ES-I3 (cell line): ENCODE measurements around the gene ANO2.

ENCODE experiments used
- H3K36me3 ChIP-seq: 2 replicates; pipeline ENCODE4 v1.6.1; 2013; ENCODE audit warnings: mild to moderate bottlenecking, low read length, control low read depth, moderate library complexity; ENCODE audit not compliant: insufficient read depth
- H3K4me1 ChIP-seq: 2 replicates; pipeline ENCODE4 v1.6.1; 2013; ENCODE audit warnings: mild to moderate bottlenecking, control low read depth, low read length; ENCODE audit not compliant: insufficient read depth
- H3K9ac ChIP-seq: 2 replicates; pipeline ENCODE4 v1.6.1; 2013; ENCODE audit warnings: low read depth, mild to moderate bottlenecking, low read length, moderate library complexity
- H3K9me3 ChIP-seq: 2 replicates; pipeline ENCODE4 v1.6.1; 2013; ENCODE audit warnings: mild to moderate bottlenecking, low read length, moderate library complexity; ENCODE audit not compliant: control insufficient read depth, insufficient read depth

ANO2 gene

GRCh38 chr12:5748027-5748426, 197.0 kb downstream of the ANO2 start:
- Histone ChIP-seq H3K4me1 (no peaks in the 10 kb centered on the region), H3K36me3 (no peaks in the 10 kb centered on the region), H3K9ac (no peak overlapping the region), H3K9me3 (no peaks in the 10 kb centered on the region)

GRCh38 chr12:5746917-5747316, 198.1 kb downstream of the ANO2 start:
- Histone ChIP-seq H3K9ac (no peak overlapping the region), H3K4me1 (no peaks in the 10 kb centered on the region), H3K36me3 (no peaks in the 10 kb centered on the region), H3K9me3 (no peaks in the 10 kb centered on the region)

DNA sequence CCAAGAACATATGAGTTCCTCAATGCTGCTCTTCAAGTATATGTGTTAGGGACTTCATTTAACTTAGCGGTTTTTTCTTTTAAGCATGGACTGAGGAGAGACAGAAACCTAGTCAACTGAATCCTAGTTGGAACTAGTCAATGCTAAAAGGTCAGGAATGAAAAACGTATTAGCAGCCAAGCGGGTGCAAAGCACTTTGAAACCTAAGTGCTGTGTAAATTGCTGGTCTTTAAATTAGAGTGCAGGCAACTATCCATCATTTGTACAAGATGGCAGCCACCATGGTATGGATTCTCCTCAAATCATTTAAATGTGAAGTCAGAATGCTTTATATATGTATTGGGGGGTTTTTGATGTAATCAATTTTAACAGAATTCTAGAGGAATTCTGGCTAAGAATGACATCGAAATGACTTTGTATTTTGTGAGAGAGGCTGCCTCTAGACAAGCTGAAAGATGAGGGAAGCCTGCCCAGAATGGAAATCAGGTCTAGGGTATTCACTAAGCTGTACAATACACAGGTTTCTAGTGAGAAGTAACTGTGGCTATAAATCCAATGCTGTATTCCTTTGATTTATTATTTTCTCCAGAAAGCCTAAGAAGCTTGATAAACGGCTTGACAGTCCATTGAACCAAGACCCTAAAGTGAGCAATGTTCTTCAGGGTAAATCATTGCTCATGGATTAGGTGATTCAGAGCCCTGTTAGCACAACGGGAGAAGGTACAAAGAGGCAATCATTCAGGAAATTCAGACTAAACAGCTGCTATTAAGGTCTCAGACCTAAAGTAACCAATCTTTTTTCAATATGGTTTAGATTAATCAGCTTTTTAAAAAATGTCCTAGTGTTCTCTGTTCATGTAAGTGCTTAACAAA, 198.8 kb downstream of the ANO2 start:
- Histone ChIP-seq H3K9me3 (no peaks in the 10 kb centered on the region), H3K36me3 (no peaks in the 10 kb centered on the region), H3K4me1 (no peaks in the 10 kb centered on the region), H3K9ac (no peak overlapping the region)

DNA sequence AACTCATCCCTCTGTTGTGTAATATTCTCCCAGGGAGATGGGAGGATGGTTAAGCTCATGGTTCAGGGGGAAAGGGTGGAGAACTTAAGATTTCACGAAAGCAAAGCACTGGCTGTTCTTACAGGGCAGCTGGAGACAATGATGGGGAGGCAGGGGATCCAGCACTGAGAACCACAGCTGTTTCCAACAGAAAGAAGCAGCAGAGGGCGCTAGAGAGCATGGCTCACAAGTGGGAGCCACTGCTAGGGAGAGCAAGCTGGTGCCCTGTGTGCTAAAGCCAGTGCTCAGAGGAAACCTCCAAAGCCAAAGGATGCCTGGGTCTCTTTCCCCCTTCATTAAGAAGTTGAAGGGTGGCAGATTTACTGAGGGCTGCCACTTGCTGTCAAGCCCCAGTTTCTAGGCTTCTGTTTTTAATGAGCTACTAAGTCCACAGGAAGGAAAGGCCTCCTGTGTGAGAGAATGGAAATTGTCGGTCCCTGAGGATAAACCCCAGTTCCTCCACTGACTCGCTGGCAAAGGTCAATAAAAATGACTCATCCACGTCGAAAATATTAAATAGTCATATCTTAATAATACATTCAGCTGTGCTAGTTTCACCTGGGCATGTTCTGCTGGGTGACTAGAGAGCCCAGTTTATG, 199.7 kb downstream of the ANO2 start:
- Histone ChIP-seq H3K36me3 (no peaks in the 10 kb centered on the region), H3K9ac (no peak overlapping the region), H3K9me3 (no peaks in the 10 kb centered on the region), H3K4me1 (no peaks in the 10 kb centered on the region)

- H3K36me3 ChIP-seq, result no peaks in the 10 kb centered on the region
- H3K9me3 ChIP-seq, result no peaks in the 10 kb centered on the region
- H3K4me1 ChIP-seq, result no peaks in the 10 kb centered on the region
- no peak overlapping the region for H3K9ac ChIP-seq
These were observed 202.8 kb downstream of the ANO2 start for GRCh38 chr12:5742258-5742657.

- Histone ChIP-seq H3K4me1 (no peaks in the 10 kb centered on the region), H3K36me3 (no peaks in the 10 kb centered on the region), H3K9me3 (no peaks in the 10 kb centered on the region), H3K9ac (no peak overlapping the region)
These were observed 205.1 kb downstream of the ANO2 start for GRCh38 chr12:5739917-5740316.

GRCh38 chr12:5737778-5738177, 207.3 kb downstream of the ANO2 start:
- H3K4me1 ChIP-seq, result no peaks in the 10 kb centered on the region
- no peaks in the 10 kb centered on the region for H3K36me3 ChIP-seq
- no peaks in the 10 kb centered on the region for H3K9me3 ChIP-seq
- H3K9ac ChIP-seq, result no peak overlapping the region

DNA sequence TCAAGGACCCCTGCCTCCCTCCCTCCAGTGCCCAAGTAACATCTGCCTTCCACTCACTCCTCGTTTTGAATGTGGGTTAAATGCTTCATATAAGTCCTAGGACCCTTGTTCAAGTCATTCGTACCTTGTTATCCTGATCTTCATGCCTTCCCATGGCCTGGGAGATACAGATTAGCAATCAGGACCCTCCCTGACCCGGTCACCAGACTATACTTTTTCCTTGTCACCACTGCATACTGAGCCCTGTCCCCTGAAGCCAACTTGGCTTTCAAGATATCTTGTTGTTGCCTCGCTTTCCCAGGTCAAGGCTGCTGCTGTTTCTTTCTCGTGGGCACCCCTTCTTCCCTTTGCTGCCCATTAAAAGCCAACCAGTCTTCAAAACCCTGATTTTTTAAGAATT, 208.5 kb downstream of the ANO2 start:
- H3K9ac ChIP-seq, result no peak overlapping the region
- no peaks in the 10 kb centered on the region for H3K4me1 ChIP-seq
- H3K9me3 ChIP-seq, result no peaks in the 10 kb centered on the region
- no peaks in the 10 kb centered on the region for H3K36me3 ChIP-seq

DNA sequence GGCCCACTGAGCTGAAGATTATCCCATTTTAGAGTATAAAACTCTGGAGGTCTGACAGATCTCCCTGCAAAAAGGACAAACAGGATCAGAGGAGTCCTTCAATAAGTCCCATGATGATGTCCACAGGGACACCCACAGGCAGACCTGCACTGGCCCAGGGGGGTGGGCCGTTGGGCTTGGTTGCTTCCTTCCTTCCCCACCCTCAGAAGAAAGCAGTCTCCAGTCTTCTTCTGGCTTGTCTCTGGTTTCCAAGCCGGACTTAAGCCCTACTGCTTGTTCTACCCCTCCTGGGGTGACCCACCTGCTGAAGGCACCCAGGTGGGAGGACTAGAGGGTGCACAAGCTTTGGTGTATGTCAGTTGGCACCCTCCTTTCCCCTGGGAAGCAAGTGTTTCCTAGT, 209.0 kb downstream of the ANO2 start:
- Histone ChIP-seq H3K4me1 (no peaks in the 10 kb centered on the region), H3K9me3 (no peaks in the 10 kb centered on the region), H3K9ac (no peak overlapping the region), H3K36me3 (no peaks in the 10 kb centered on the region)

- no peaks in the 10 kb centered on the region for H3K36me3 ChIP-seq
- H3K9ac ChIP-seq, result no peak overlapping the region
- no peaks in the 10 kb centered on the region for H3K9me3 ChIP-seq
- no peaks in the 10 kb centered on the region for H3K4me1 ChIP-seq
These were observed 211.1 kb downstream of the ANO2 start for GRCh38 chr12:5733916-5734315.

- Histone ChIP-seq H3K9me3 (no peaks in the 10 kb centered on the region), H3K9ac (no peak overlapping the region), H3K36me3 (no peaks in the 10 kb centered on the region), H3K4me1 (no peaks in the 10 kb centered on the region)
These were observed 211.8 kb downstream of the ANO2 start for GRCh38 chr12:5733136-5733755.

GRCh38 chr12:5730962-5731361, 214.1 kb downstream of the ANO2 start:
- H3K4me1 ChIP-seq, result no peaks in the 10 kb centered on the region

DNA sequence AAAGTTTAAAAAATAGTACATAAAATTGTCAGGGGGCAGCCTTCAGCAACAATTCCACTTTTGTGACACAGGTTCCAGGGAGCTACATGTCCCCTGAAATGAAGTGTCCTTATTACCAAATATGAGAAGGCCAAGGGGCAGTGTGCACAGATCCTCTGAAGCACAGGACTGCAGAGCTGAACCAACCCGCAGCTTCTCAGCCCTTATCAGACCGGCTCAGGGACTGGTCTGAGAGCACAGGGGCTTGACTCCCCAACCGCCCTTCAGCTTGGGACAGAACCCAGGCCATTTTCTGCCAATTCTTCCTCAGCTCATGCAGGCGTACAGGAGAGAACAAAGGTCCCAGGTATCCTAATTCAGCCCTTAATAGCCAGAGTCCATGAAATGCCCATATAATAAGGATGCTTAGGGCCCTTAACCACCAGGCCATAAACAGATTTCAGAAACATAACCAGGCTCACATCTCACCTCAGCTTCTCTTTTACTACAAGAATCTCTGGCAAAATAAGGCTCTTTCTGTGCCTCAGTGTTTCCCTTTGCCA, 221.3 kb downstream of the ANO2 start:
- no peaks in the 10 kb centered on the region for H3K36me3 ChIP-seq
- no peaks in the 10 kb centered on the region for H3K9me3 ChIP-seq
- no peaks in the 10 kb centered on the region for H3K4me1 ChIP-seq
- no peak overlapping the region for H3K9ac ChIP-seq

More at GRCh38 chr12:5730962-5731361, 214.1 kb downstream of the ANO2 start:
- no peaks in the 10 kb centered on the region for H3K36me3 ChIP-seq
- no peaks in the 10 kb centered on the region for H3K9me3 ChIP-seq
- H3K9ac ChIP-seq, result no peak overlapping the region

DNA sequence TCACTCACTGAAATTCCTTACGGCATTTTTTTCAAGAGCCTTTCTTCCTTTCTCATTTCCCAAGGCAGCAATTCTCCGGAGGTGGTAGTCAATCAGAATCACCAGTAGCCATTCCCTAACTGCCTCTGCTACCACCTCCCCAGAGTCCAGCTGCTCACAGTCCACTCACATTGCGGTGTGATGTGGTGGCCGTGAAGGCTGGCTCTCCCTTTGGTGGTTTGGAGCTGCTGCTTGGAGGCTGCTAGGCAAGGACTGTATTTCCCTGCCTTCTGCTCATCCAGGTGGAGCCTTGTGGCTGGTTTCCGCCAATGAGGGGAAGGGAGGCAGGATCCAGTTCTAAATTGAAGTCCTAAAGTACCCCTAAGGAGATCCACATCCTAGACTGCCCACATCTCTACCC, 222.0 kb downstream of the ANO2 start:
- H3K4me1 ChIP-seq, result no peaks in the 10 kb centered on the region
- no peaks in the 10 kb centered on the region for H3K9me3 ChIP-seq
- H3K36me3 ChIP-seq, result no peaks in the 10 kb centered on the region
- H3K9ac ChIP-seq, result no peak overlapping the region
